ENCODE measurements around the gene CNGA3.
"Not testable (repeated sequence)": the region's sequence is repeated elsewhere in the genome, so short reads cannot be mapped to it uniquely, and the experiment has no call there.

The CNGA3 gene

DNA sequence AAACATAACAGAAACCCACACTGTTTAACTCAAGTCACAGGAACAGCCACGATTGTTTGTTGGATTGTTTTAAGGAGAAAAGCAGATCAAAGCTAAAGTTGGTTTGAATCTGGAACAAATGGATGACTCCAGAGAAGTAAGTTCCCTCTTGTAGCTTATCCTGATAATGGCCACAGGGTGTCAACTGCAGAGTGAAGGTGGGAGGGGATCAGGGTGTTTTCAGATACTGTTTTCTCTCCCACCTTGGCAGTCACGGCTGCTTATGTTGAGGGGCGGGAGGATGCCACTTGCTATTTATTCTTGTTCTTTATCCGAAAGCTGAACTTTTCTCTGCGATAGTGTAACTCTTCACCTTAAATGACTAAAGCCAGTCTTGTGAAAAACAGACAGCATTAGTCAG, 61.9 kb downstream of the CNGA3 start:
- no peak for DNase-seq

DNA sequence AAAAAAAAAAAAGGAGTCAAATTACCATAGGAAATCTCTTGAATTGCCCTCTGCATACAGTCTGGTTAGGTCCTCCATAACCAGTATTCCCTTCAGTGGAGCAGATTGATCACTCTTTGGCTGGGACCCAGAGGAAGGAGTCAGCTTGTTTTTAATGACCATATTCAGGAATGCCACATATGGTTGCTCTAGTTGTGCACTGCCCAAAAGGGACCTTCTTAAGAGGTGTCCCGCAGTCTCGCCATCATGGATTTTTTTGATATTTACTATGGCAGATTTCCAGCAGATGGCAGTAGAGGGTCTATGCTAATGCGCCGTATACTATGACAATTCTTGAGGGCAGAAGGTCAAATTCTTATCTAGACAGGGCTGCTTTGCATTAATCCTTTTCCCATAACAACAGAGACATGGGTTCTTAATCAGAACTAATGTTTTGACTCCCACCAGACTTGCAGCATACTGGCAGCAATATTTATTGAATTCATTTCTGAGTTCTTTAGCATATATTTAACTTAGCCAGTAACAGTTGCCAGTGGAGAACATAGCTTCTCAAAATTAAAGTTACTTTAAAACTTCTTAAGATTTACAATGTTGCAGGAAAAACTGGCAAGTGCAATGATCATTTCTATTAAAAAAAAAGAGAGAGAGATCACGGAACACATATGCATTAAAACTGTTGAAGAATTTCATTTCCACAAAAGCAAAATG, 66.6 kb downstream of the CNGA3 start:
- peak; percentile 24 for DNase-seq

DNA sequence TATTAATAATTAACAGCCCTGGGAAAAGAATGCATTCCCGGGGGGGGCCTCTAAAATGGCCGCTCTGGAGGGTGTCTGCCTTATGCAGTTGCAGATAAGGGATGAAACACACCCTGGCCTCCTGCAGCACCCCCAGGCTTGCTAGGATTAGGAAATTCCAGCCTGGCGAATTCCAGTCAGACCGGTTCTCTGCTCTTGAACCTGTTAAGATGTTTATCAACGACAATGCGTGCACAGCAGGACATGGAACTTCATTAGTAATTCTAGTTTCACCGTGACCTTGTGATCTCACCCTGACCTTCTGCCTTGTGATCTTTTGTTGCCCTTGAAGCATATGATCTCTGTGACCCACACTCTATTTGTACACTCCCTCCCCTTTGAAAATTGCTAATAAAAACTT, 68.0 kb downstream of the CNGA3 start:
- DNase-seq, result not testable (repeated sequence)

DNA sequence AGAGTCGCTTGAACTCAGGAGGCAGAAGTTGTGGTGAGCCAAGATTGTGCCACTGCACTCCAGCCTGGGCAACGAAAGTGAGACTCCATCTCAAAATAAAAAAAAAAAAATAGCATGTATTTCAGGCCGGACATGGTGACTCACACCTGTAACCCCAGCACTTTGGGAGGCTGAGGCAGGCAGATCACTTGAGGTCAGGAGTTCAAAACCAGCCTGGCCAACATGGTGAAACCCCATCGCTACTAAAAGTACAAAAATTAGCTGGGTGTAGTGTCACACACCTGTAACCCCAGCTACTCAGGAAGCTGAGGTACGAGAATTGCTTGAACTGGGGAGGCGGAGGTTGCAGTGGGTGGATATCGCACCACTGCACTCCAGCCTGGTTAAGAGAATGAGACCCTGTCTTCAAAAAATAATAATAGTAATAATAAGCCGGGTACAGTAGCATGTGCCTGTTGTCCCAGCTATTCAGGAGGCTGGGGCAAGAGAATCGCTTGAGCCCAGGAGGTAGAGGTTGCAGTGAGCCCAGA, 69.5 kb downstream of the CNGA3 start:
- DNase-seq, result not testable (repeated sequence)

DNA sequence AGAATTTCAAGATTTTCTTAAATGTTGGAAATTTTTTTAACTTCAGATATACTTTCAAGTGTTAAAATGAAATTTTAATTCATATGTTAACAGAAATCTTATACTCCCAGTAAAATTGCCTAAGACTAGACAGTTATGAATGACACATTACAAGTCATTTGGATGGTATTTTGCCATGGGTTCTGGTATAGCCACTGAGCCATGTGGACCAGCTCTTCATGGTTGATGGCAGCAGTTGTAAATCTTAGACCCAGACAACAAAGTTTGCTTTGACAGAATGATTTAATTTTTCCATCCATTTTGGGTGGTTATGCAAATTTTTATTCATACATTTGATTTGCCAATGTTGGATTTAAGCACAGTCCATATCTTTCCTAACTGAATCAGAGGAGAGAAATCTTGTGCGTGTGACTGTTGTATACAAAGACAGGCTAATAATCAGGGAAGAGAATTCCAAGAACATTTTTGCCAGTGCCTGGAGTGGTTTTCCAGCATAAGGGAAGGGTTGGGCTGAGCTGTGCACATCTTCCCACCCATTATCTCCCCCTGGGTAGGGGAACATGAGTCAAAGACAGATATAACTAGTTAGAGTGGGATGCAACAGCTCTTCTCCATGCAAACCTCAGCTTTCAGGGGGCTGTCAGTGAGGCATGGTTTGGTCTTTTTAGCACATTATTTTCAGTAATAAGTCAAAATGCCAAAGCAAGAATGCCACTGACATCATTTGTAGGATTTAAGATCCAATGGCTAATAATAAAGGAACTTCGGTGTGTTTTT, 70.3 kb downstream of the CNGA3 start:
- DNase-seq, result no peak

DNA sequence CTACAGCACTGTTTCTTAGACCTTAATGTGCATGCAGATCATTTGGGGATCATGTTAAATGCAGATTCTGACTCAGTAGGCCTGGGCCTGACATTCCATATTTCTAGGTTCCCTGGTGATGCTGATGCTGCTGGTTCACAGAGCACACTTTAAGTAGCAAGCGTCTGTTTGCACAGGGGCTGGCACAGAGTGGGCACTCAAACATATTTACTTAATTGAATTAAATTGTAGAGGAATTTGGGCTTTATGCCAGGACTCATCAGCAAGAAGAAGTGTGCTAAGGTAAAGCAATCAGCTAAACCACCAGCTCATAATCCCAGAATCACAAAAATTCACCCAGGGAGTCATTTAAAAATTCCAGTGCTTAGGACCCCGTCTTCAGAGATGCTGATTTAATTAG, 73.3 kb downstream of the CNGA3 start:
- no peak for DNase-seq

DNA sequence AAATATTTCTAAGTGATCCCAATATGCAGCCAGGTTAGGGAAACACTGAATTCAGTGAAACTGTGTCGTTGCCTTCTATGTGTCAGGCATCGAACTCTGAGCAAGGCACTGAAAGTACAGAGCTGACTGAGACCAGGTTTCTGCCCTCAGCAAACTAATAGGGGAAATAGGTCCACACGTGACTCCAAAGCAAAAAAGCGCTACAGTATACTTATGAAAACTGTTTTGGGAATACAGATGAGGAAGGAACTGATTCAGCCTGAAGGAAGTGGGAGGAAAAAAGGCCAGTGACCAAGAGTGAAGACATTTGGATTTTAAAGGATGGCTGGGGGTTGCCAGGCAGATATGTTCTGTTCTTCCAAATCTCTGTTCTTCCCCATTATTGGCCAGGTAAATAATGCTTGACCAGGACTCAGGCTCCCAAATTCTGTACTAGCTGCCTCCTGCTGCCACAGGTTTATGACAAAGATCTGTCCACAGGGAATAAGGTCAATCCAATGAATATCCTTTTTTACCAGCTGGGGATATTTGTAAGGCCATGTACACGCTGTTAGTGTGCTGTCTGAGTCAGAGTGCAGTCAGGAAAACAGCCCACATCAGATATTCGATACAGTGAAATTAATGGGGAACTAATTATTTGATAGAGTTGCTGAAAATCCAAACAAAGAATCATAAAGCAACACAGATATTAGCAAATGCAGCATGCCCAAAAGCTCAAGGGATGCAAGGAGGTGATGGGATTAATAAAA, 73.9 kb downstream of the CNGA3 start:
- DNase-seq, result no peak

DNA sequence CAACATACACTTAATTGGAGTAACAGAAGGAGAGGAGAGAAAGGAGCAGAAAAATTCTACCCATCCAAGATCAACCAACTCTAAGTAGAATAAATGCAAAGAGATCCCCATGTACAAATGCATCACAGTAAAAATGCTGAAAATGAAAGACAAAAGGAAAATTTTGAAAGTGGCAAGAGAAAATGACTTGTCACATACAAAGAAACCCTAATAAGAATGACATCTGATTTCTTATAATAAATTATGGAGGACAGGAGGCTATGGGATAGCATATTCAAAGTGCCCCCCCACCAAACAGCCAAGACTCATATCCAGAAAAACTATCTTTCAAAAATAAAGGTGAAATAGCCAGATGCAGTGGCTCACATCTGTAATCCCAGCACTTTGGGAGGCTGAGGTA, 76.2 kb downstream of the CNGA3 start:
- DNase-seq, result no peak

DNA sequence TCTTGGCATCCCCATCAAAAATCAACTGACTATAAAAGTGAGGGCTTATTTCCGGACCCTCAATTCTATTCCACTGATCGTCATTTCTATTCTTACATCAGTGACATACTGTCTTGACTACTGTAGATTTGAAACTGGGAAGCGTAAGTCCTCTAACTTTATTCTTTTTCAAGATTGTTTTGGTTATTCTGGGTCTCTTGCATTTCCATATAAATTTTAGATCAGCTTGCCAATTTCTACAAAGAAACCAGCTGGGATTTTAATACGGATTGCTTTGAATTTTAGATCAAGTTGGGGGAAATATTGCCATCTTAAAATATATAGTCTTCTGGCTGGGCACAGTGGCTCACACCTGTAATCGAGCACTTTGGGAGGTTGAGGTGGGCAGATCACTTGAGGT, 80.5 kb downstream of the CNGA3 start:
- DNase-seq, result no peak

DNA sequence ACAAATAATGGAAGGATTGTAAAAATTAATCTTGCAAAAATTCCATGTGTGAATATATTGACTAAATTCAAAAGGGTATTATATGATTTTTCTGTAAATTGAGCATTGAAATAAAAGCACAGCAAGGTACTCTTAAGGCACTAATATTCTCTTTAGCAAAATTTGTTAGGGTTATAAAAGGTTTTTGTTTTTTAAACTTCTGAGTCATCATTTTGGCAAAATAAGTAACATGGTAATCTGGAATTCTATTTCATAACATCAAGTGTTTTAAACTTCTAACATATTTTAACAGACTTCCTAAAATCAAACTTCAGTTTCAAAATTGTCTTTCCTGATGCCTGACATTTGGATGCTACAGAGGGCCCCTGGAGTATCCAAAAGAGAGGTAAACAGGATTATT, 85.9 kb downstream of the CNGA3 start:
- DNase-seq, result no peak

DNA sequence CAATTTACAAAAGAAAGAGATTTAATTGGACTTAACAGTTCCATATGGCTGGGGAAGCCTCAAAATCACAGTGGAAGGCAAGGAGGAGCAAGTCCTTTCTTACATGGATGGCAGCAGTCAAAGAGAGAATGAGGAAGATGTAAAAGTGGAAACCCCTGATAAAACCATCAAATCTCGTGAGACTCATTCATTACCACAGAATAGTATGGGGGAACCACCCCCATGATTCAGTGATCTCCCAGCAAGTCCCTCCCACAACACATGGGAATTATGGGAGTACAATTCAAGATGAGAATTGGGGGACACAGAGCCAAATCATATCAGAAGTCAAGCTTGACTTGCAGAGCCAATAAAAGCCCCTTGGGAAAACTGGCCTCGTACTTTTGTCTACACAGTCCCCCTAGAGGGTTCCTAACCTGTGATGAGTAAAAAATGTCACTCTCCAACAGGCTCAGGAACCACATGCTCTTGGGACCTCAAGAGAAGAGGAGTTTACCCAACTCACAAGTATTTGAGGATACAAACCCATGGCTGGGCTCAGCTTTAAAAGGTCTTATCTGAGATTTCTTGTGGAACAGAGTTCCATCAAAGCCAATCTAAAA, 87.2 kb downstream of the CNGA3 start:
- no peak for DNase-seq

DNA sequence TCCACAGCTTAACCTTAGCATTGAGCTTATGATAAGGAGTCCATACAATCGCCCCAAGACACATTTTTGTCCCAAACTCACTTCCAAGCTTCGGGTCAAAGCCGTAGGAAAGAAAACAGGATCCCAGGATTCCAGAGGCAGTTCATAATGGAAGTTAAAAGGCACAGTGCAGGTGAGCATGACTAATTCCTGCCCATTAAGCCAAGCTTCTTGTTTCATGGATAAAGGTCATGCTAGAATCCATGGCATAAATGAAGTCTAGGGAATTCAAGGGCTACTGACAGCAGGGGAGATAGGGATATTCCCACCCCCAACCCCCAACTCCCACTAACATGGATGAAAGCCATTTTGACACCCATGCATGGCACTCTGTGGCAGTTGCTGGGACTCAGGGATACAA, 88.2 kb downstream of the CNGA3 start:
- no peak for DNase-seq

DNA sequence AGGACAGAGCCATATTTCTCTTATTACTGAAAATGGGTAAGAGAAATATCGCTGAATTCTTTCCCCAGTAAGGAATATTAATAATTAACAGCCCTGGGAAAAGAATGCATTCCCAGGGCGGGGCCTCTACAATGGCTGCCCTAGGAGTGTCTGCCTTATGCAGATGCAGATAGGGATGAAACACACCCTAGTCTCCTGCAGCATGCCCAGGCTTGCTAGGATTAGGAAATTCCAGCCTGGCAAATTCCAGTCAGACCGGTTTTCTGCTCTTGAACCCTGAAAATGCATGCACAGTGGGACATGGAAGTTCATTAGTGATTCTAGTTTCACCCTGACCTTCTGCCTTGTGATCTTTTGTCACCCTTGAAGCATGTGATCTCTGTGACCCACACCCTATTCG, 89.4 kb downstream of the CNGA3 start:
- DNase-seq, result not testable (repeated sequence)

DNA sequence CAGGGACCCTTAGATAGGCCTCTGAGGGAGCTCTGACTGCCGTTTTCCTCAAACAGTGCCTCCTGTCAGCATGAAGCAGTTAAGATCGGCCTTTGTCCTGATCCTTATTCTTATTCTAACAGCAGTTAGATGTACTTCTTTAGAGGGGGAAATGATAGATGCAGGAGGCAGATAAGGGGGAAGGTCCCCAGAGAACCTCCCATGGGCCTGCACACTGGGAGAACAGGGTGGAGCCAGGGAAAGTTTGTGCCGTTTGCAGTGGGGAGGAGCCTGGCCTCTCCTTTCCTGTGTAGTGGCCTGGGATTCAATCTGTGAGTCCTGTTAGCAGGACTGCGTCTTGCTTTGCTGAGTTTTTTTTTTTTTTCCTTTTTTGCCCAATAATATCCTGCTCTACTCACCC, 90.5 kb downstream of the CNGA3 start:
- no peak for DNase-seq

DNA sequence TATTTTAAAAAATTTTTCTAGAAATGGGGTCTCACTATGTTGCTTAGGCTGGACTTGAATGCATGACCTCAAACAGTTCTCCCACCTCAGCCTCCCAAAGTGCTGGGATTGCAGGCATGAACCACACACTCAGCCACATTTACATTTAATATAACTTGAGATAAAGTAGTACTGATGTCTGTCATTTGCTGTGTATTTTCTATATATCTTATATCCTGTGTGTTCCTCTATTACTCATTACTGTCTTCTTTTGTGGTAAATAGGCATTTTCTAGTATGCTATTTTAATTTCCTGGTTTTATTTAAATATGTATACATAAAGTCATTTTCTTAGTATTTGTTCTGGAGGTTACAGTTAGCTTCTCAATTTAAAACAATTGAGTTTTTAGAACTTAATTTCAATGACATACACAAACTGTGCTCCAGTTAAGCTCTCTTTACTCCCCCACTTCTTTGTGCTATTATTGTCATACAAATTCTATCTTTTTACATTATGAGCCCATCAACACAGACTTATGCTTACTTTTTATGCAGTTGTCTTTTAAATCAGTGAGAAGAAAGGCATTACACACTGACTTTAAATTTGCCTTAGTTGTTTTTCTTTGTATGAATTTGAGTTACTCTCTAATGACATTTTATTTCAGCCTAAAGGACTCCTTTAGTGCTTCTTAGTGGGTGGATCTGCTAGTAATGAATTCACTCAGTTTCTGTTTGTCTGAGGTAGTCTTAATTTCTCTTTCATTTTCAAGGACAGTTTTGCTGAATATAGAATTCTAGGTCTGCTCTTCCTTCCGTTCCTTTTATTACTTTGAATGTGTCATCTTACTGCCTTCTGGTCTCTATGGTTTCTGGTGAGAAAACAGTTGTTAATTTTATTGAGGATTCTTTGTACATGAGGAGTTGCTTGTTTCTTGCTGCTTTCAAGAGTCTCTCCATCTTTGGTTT, 92.2 kb downstream of the CNGA3 start:
- DNase-seq, result no peak

DNA sequence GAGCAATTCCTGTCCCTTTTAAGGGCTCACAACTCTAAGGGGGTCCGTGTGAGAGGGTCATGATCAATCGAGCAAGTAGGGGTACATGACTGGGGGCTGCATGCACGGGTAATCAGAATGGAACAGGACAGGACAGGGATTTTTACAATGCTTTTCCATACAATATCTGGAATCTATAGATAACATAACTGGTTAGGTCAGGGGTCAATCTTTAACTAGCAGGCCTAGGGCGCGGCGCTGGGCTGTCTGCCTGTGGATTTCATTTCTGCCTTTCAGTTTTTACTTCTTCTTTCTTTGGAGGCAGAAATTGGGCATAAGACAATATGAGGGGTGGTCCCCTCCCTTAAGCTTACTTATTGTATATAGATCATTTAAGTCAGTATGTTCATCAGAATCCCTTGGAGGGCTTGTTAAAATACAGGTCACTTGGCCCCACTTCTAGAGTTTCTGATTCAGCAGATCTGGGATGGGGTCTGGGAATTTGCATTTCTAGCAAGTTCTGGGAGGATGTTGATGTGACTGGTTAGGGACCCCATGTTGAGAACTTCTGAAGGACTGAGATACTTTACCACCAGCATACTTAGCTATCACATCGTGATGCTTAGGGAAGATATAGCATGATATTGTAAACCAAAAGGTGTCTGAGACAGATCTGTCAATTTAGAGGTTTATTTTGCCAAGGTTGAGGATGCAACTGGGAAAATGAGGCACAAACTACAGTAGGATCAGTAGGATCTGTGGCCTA, 95.6 kb downstream of the CNGA3 start:
- no peak for DNase-seq

DNA sequence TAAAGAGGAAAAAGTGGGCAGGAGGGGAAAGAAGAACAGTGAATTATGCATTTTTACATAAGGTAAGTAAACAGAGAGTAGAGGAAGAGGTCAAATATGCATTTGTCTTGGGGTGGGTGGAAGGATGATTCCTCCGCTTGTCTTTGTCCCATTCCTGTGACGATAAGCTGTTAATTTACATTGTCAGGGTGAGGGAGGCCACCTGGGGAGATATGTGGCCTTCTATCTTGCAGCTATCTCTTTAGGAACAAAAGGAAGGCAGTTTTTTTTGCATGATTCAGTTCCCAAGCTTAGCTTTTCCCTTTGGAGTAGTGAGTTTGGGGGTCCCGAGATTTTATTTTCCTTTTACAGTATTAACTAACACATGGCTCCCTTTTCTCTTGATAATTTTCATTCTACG, 96.2 kb downstream of the CNGA3 start:
- DNase-seq, result no peak

DNA sequence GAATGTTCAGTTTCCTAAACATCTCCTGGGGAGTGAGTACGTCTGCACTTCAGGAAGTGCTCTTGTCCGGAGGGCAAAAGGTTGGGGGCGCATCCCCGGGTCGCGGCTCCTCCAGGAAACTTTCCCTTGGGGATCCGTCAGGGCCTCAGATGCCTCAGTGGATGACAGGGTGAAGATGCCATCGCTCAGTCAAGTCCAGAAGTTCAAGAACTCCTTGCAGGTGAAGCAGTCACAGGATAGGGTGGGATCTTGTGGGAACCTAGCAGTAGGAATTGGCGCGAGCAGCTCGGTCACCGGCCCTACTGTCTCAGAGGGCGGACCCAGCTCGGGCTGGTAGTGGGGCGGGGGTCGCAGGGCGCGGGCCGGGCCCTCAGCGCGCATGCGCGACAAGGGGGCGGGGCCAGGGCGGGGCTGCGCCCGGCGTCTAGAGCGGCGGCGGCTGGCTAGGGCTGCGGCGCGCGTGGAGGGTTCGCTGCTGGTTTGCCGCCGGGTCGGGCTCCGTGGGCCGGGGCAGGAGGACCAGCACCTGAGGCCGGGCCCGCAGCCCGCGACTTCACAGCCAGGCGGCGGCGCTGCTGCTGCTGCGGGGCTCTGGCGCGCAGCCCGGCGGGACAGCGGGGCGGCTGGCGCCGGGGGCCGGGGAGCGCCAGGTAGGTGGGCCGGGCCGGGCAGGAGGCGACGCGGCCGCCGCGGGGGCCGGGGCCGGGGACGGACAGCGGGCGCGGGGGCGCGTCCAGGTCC, 98.3 kb downstream of the CNGA3 start, which contains the start of gene INPP4A:
Gene INPP4A, plus strand, starts transcription at position 423 of the 741 bp plus-strand sequence. CDS start 75,191 bp downstream, outside the sequence.
- peak; percentile 30 for DNase-seq

DNA sequence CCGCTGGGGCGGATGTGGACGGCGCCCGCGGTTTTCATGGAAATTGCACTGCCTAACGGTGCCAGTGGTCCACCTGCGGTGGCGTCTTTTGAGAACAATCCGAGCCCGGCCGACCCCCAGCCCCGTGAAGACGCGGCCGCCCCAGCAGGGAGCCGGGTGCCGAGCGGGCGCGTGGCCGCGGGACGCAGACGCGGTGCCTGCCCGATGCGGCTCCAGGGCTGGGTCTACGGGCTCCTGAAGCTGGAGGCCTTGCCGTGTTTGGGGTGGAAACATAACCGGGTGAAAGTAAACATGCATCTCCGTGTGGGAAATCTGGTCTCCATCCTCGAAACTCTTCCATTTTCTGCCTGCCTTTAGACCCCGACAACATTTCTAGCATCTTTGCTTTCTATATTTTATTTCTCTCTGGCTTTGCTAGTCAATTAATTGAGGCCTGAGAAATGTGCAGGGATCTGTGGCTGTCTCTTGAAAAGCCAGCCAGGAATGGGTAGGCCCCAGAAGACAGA, 99.0 kb downstream of the CNGA3 start:
- no peak for DNase-seq
